IMR-90 (cell line): ENCODE results near the gene EIF4G2. TPM values are rescaled to one million over a fixed set of nuclear protein-coding genes. Genes with fewer than 3 reads are reported as not detected.

Source experiments
- ATAC-seq: fragments of 200-7000 bp; cut with Tn5 transposase; 2 replicates; pipeline ENCODE4 v1.9.1; 2020; ENCODE audit warnings: low read depth, mild to moderate bottlenecking, moderate library complexity
- BruUV-seq: library from RNA; stranded (reverse); fragments of 400-500 nt; replicated peaks from 2 replicates; lab custom pipeline; 2021; lab: Mats Ljungman, UMichigan
- CTCF ChIA-PET: fragments of 300-600 bp; formaldehyde crosslinking; extraction: SDS; loops from one replicate; lab custom pipeline; 2021; ENCODE audit warnings: antibody characterized with exemption; lab: Yijun Ruan, JAX
- POLR2A ChIA-PET: fragments of 300-600 bp; sonication (Branson Sonifier 250); formaldehyde crosslinking; loops from one replicate; lab custom pipeline; 2022; ENCODE audit warnings: antibody characterized with exemption; ENCODE audit not compliant: unreplicated experiment; lab: Charles Lee
- DNase-seq: peaks from one replicate; pipeline ENCODE4 v3.0.0; 2013
- H2AFZ ChIP-seq: replicated peaks from 2 replicates; pipeline ENCODE3; 2013; ENCODE audit warnings: low read length, mild to moderate bottlenecking; ENCODE audit not compliant: poor library complexity
- H2AK5ac ChIP-seq: 2 replicates; pipeline ENCODE4 v1.6.1; 2013; ENCODE audit warnings: low read depth, low read length, inconsistent platforms
- H2AK9ac ChIP-seq: replicated peaks from 2 replicates; pipeline ENCODE3; 2013; ENCODE audit warnings: mild to moderate bottlenecking, low read depth, low read length, moderate library complexity; ENCODE audit not compliant: poor library complexity
- H2BK120ac ChIP-seq: 2 replicates; pipeline ENCODE4 v1.6.1; 2013; ENCODE audit warnings: low read depth, low read length, inconsistent platforms
- H2BK15ac ChIP-seq: 3 replicates; pipeline ENCODE4 v1.6.1; 2013; ENCODE audit warnings: low read depth, low read length, inconsistent platforms
- H2BK20ac ChIP-seq: 2 replicates; pipeline ENCODE4 v1.6.1; 2013; ENCODE audit warnings: low read depth, mild to moderate bottlenecking, inconsistent platforms, low read length, moderate library complexity
- H2BK5ac ChIP-seq: 2 replicates; pipeline ENCODE4 v1.6.1; 2013; ENCODE audit warnings: mild to moderate bottlenecking, low read depth, low read length, inconsistent platforms; ENCODE audit not compliant: poor library complexity, severe bottlenecking
- H3K14ac ChIP-seq: replicated peaks from 2 replicates; pipeline ENCODE4 v1.6.1; 2013; ENCODE audit warnings: low read depth, low read length, inconsistent platforms
- H3K18ac ChIP-seq: 2 replicates; pipeline ENCODE4 v1.6.1; 2013; ENCODE audit warnings: low read depth, low read length, control low read depth
- H3K23ac ChIP-seq: 2 replicates; pipeline ENCODE4 v1.6.1; 2013; ENCODE audit warnings: low read depth, low read length, inconsistent platforms
- H3K27ac ChIP-seq: 2 replicates; pipeline ENCODE4 v1.5.1; 2013; ENCODE audit warnings: mild to moderate bottlenecking, control low read depth, low read length; ENCODE audit not compliant: insufficient read depth
- H3K27me3 ChIP-seq: 2 replicates; pipeline ENCODE4 v1.6.1; 2013; ENCODE audit warnings: low read length; ENCODE audit not compliant: control insufficient read depth, insufficient read depth
- H3K36me3 ChIP-seq: 2 replicates; pipeline ENCODE4 v1.6.1; 2013; ENCODE audit warnings: low read length, mixed read lengths; ENCODE audit not compliant: control insufficient read depth, insufficient read depth
- H3K4ac ChIP-seq: 2 replicates; pipeline ENCODE4 v1.6.1; 2013; ENCODE audit warnings: low read depth, low read length, inconsistent platforms
- H3K4me1 ChIP-seq: 2 replicates; pipeline ENCODE4 v1.6.1; 2013; ENCODE audit warnings: low read length, mixed read lengths; ENCODE audit not compliant: control insufficient read depth, insufficient read depth
- H3K4me2 ChIP-seq: 2 replicates; pipeline ENCODE4 v1.6.1; 2013; ENCODE audit warnings: low read depth, mild to moderate bottlenecking, control low read depth, low read length, moderate library complexity
- H3K4me3 ChIP-seq: 2 replicates; pipeline ENCODE4 v1.5.1; 2013; ENCODE audit warnings: low read depth, mild to moderate bottlenecking, control low read depth, low read length, moderate library complexity; ENCODE audit not compliant: insufficient read depth
- H3K56ac ChIP-seq: 2 replicates; pipeline ENCODE4 v1.6.1; 2013; ENCODE audit warnings: low read length, inconsistent platforms; ENCODE audit not compliant: insufficient read depth; ENCODE audit errors: extremely low read depth
- H3K79me1 ChIP-seq, 2 experiments: 2 replicates each; pipeline ENCODE4 v1.6.1; 2013; ENCODE audit warnings: low read length in 2 of 2, inconsistent platforms in 1 of 2, low read depth in 1 of 2
- H3K9ac ChIP-seq: 2 replicates; pipeline ENCODE4 v1.6.1; 2013; ENCODE audit warnings: low read depth, low read length, control low read depth
- H3K9me1 ChIP-seq: 2 replicates; pipeline ENCODE4 v1.6.1; 2013; ENCODE audit warnings: low read length, inconsistent platforms; ENCODE audit not compliant: insufficient read depth
- H3K9me3 ChIP-seq: 2 replicates; pipeline ENCODE4 v1.6.1; 2013; ENCODE audit warnings: low read length; ENCODE audit not compliant: control insufficient read depth, insufficient read depth
- H4K20me1 ChIP-seq: 2 replicates; pipeline ENCODE4 v1.6.1; 2013; ENCODE audit warnings: low read length, inconsistent platforms; ENCODE audit not compliant: insufficient read depth
- H4K5ac ChIP-seq: 2 replicates; pipeline ENCODE4 v1.6.1; 2013; ENCODE audit warnings: mild to moderate bottlenecking, low read depth, low read length, control low read depth
- H4K8ac ChIP-seq, 2 experiments: 2 replicates each; pipeline ENCODE4 v1.6.1; 2013; ENCODE audit warnings: low read depth in 2 of 2, low read length in 2 of 2, control low read depth in 1 of 2, inconsistent platforms in 1 of 2
- H4K91ac ChIP-seq: 2 replicates; pipeline ENCODE4 v1.6.1; 2013; ENCODE audit warnings: low read depth, low read length, inconsistent platforms; ENCODE audit not compliant: insufficient read depth
- BHLHE40 ChIP-seq: fragments of 150-350 bp; IDR thresholded peaks from 2 replicates; pipeline ENCODE4 v1.6.1; 2016; ENCODE audit warnings: mild to moderate bottlenecking, low read depth, low read length
- CTCF ChIP-seq: conservative IDR thresholded peaks from 2 replicates; pipeline ENCODE4 v1.5.1; 2012; ENCODE audit warnings: mild to moderate bottlenecking, low read depth, low read length, improper control_type of control experiment
- NFE2L2 ChIP-seq: fragments of 150-350 bp; IDR thresholded peaks from 2 replicates; pipeline ENCODE4 v1.6.1; 2016; ENCODE audit warnings: low read depth, mild to moderate bottlenecking, low read length
- POLR2A ChIP-seq: IDR thresholded peaks from 2 replicates; pipeline ENCODE4 v1.6.1; 2012; ENCODE audit warnings: mild to moderate bottlenecking, low read depth, low read length
- RAD21 ChIP-seq: IDR thresholded peaks from 2 replicates; pipeline ENCODE4 v1.6.1; 2012; ENCODE audit warnings: low read length, improper control_type of control experiment
- RFX5 ChIP-seq: IDR thresholded peaks from 2 replicates; pipeline ENCODE4 v1.8.0; 2012; ENCODE audit warnings: low read depth, mild to moderate bottlenecking, low read length, moderate library complexity
- WGBS, 2 experiments: methylation state at CpG; one replicate each; pipeline versions ENCODE4 v1.1.5 to v1.1.7; 2013; ENCODE audit warnings: missing lambda C conversion rate in 2 of 2; ENCODE audit not compliant: insufficient read length in 1 of 2; ENCODE audit errors: extremely low coverage in 2 of 2; 5-methylcytosine and 5-hydroxymethylcytosine counted together
- dilution Hi-C: fragments of 300-500 bp; cut with HindIII; formaldehyde crosslinking; loops from one replicate; pipeline ENCODE4 v1.14.3; 2018; ENCODE audit warnings: low sequenced_read_pairs; ENCODE audit not compliant: unreplicated experiment
- in situ Hi-C: fragments of 300-500 bp; cut with MboI; formaldehyde crosslinking; loops from 3 replicates; pipeline ENCODE4 v1.14.3; 2019; ENCODE audit warnings: low sequenced_read_pairs, inconsistent platforms, mixed read lengths
- intact Hi-C: fragments of 100-400 bp; cut with micrococcal nuclease; formaldehyde crosslinking; loops from 2 replicates; pipeline ENCODE4 v1.10.0; 2022
- polyA plus RNA-seq, 3 experiments: library from polyadenylated mRNA; depleted of rRNA; stranded (reverse); fragments of >200 nt; gene quantifications; 2 replicates each; pipeline ENCODE4 v1.2.3, GENCODE V29; 2012; ENCODE audit warnings: low replicate concordance in 1 of 3
- total RNA-seq: library from RNA; depleted of rRNA; stranded (reverse); fragments of >200 nt; gene quantifications from 2 replicates; pipeline ENCODE4 v1.2.3, GENCODE V29; 2012
- TF ChIP-seq, protein P1 (sequence below): fragments of 150-350 bp; IDR thresholded peaks from 2 replicates; pipeline ENCODE4 v1.6.1; 2017; ENCODE audit warnings: mild to moderate bottlenecking, antibody characterized with exemption, low read length, low read depth

Gene EIF4G2
- total and polyA plus RNA-seq, 2 of the 4 experiments (the other 2 are of a cell fraction), result 492 to 1,216 TPM

- H3K9me1 ChIP-seq, result peaks cover 11% of the 10 kb centered on the region
- peak overlapping the region; percentile 55; the same call in 1 of the 2 replicates for H3K23ac ChIP-seq
- H3K18ac ChIP-seq, result no peak overlapping the region
- BruUV-seq, result no TSS peak
- H4K8ac ChIP-seq, result no peak overlapping the region
- no peak overlapping the region for H2BK15ac ChIP-seq
- H3K4ac ChIP-seq, result no peak overlapping the region
- H3K9me3 ChIP-seq, result no peaks in the 10 kb centered on the region
- H2BK5ac ChIP-seq, result no peak overlapping the region
- 0 out of 2 replicates have a peak, but pooled peaks have one; percentile 9 for ATAC-seq
- no CpG with 5 or more reads among the region's 2 CpGs for WGBS, 2 experiments
- no peak overlapping the region for H2AK9ac ChIP-seq
- H3K27ac ChIP-seq, result no peak overlapping the region
- H3K14ac ChIP-seq, result no peak overlapping the region
- 0 out of 2 replicates have a peak, but pooled peaks cover 4% of the 10 kb centered on the region for H4K20me1 ChIP-seq
- ChIA-PET CTCF (no interaction called here), POLR2A (no interaction called here)
- H2AK5ac ChIP-seq, result no peak overlapping the region
- H3K79me1 ChIP-seq, result 0 out of 4 replicates have a peak, but pooled peaks cover 2 to 5% of the 10 kb centered on the region in 2 experiments
- H2BK20ac ChIP-seq, result no peak overlapping the region
- H3K9ac ChIP-seq, result no peak overlapping the region
- no peak overlapping the region for H3K56ac ChIP-seq
- intact Hi-C loops, result no loop called here
- in situ Hi-C loops, result loop anchor here (25.0 kb wide), 1 partner anchor 1487 kb away; no protein-coding TSS in a partner anchor
- no peaks in the 10 kb centered on the region for H3K27me3 ChIP-seq
- no peak overlapping the region for H3K4me3 ChIP-seq
- no peak for DNase-seq
- H4K5ac ChIP-seq, result no peak overlapping the region
- peaks cover 10% of the 10 kb centered on the region for H3K4me1 ChIP-seq
- H2AFZ ChIP-seq, result no peak overlapping the region
- H2BK120ac ChIP-seq, result no peak overlapping the region
- no peak overlapping the region for H3K4me2 ChIP-seq
- no peak overlapping the region for H4K91ac ChIP-seq
- TF ChIP-seq BHLHE40, result peak; percentile 10; the same call in 1 of the 2 replicates
- TF ChIP-seq RAD21, result no peak
- TF ChIP-seq CTCF, result no peak
- no peak for TF ChIP-seq NFE2L2
- TF ChIP-seq POLR2A, result no peak
- no peak for TF ChIP-seq RFX5
- TF ChIP-seq, protein P1, sequence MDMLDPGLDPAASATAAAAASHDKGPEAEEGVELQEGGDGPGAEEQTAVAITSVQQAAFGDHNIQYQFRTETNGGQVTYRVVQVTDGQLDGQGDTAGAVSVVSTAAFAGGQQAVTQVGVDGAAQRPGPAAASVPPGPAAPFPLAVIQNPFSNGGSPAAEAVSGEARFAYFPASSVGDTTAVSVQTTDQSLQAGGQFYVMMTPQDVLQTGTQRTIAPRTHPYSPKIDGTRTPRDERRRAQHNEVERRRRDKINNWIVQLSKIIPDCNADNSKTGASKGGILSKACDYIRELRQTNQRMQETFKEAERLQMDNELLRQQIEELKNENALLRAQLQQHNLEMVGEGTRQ, result peak; percentile 28; the same call in 1 of the 2 replicates
- H3K36me3 ChIP-seq, result peaks cover 38% of the 10 kb centered on the region
- dilution Hi-C loops, result no loop called here
Observed at GRCh38 chr11:10774811-10775210, 33.9 kb downstream of the EIF4G2 start.
